ENCODE measurements around the gene TFE3. TPM values are rescaled to one million over a fixed set of nuclear protein-coding genes. Genes with fewer than 3 reads are reported as not detected.
A peak's percentile ranks its signal among the peaks of the same experiment; 100 is the strongest.

Gene TFE3
- total RNA-seq, 1 experiment from 2014 or later, result 4.4 TPM

DNA sequence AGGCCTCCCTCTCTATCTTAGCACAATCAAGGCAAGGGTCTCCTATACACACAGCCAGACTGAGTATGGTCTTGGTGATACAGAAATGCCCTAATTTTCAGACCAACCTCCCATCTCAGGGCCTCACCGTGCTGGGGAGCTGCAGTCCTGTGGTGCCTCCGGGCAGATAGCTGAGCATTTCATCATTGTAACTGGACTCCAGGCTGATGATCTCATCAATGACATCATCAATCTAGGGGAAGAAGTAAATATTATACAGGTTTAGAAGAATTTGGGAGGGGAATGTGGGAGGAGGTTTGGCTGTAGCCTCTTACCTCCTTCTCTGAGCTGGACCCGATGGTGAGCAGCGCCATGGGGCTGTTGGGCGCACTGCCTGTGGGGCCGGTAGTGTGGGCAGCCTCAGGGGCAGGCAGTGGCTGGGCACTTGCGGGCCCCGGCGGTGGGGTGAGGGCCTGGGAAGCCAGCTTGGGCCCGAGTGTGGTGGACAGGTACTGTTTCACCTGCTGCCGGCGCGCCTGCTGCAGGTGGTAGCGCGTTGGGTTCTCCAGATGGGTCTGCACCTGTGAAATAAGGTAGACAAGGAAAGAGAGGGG is 5.2 kb downstream of the TFE3 start:
- no peak for DNase-seq
- peaks cover 16% of the 10 kb centered on the region for H3K79me2 ChIP-seq (ENCODE audit: low read length)
- H3K36me3 ChIP-seq (ENCODE audit: insufficient read depth, low read length), result no peaks in the 10 kb centered on the region
- peaks cover 12% of the 10 kb centered on the region for H3K4me1 ChIP-seq (ENCODE audit: low read length)
- no peak overlapping the region for H3K4me3 ChIP-seq (ENCODE audit: low read length)
- H2AFZ ChIP-seq (ENCODE audit: low read length), result no peak overlapping the region
- no peaks in the 10 kb centered on the region for H3K9me3 ChIP-seq (ENCODE audit: low read length)
- H3K27ac ChIP-seq (ENCODE audit: low read length), result no peak overlapping the region
- H3K4me2 ChIP-seq (ENCODE audit: low read depth, low read length, poor library complexity, severe bottlenecking), result no peak overlapping the region
- no peaks in the 10 kb centered on the region for H3K9me2 ChIP-seq (replicated peaks; ENCODE audit: insufficient read depth, low read length)
- no peaks in the 10 kb centered on the region for H3K27me3 ChIP-seq (ENCODE audit: low read length)
- no peak overlapping the region for H3K9ac ChIP-seq (ENCODE audit: low read length)
- no peaks in the 10 kb centered on the region for H4K20me1 ChIP-seq (ENCODE audit: insufficient read depth, low read depth, low read length)

DNA sequence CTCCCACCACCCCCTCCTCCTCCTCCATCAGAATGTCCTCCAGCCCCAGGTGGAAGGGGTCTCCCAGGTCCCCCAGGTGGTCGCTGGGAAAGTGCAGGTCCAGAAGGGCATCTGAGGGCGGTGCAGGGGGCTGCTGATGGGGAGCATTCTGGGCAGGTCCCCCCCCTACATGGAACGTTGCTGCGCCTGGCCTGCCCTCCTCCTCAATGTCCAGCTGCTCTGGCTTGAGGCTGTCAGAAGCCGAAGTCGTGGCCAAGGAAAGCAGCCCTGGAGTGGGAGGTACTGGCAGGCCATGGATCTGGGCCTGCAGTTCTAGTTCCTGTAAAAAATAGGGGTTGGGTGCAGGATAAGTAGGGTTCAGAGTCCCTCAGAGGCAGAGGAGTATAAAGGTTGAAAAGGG is 12.9 kb downstream of the TFE3 start:
- no peaks in the 10 kb centered on the region for H3K9me3 ChIP-seq (ENCODE audit: low read length)
- no peak for DNase-seq
- H3K9ac ChIP-seq (ENCODE audit: low read length), result no peak overlapping the region
- H3K79me2 ChIP-seq (ENCODE audit: low read length), result no peaks in the 10 kb centered on the region
- no peak overlapping the region for H2AFZ ChIP-seq (ENCODE audit: low read length)
- no peaks in the 10 kb centered on the region for H3K36me3 ChIP-seq (ENCODE audit: insufficient read depth, low read length)
- H4K20me1 ChIP-seq (ENCODE audit: insufficient read depth, low read depth, low read length), result no peaks in the 10 kb centered on the region
- H3K27me3 ChIP-seq (ENCODE audit: low read length), result no peaks in the 10 kb centered on the region
- no peaks in the 10 kb centered on the region for H3K4me1 ChIP-seq (ENCODE audit: low read length)
- H3K4me2 ChIP-seq (ENCODE audit: low read depth, low read length, poor library complexity, severe bottlenecking), result no peak overlapping the region
- H3K9me2 ChIP-seq (replicated peaks; ENCODE audit: insufficient read depth, low read length), result no peaks in the 10 kb centered on the region
- H3K4me3 ChIP-seq (ENCODE audit: low read length), result no peak overlapping the region
- H3K27ac ChIP-seq (ENCODE audit: low read length), result no peak overlapping the region

DNA sequence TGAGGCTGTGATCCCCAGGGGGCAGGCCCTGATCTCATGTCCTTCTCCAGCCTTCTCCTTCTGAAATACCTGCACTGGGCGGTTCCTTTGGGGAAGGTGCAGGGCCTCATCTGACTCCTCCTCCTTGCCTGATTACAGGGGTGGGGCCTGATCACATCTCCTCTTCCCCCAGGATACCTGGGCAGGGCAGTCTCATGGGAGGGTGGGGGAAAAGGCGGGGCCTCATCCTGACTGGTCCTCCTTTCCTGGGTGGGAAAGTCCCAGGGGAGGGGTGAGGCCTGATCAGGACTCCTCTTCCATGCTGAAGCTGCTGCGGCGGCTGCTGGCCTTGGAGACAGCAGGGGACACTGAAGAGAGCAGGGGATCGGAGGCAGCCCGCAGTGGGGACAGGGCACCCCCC is 13.3 kb downstream of the TFE3 start:
- Histone ChIP-seq H3K36me3 (ENCODE audit: insufficient read depth, low read length) (no peaks in the 10 kb centered on the region), H3K9me2 (replicated peaks; ENCODE audit: insufficient read depth, low read length) (no peaks in the 10 kb centered on the region), H4K20me1 (ENCODE audit: insufficient read depth, low read depth, low read length) (no peaks in the 10 kb centered on the region), H3K9ac (ENCODE audit: low read length) (no peak overlapping the region), H3K4me3 (ENCODE audit: low read length) (no peak overlapping the region), H3K9me3 (ENCODE audit: low read length) (no peaks in the 10 kb centered on the region), H3K79me2 (ENCODE audit: low read length) (no peaks in the 10 kb centered on the region), H3K4me1 (ENCODE audit: low read length) (no peaks in the 10 kb centered on the region), H3K27ac (ENCODE audit: low read length) (no peak overlapping the region), H3K4me2 (ENCODE audit: low read depth, low read length, poor library complexity, severe bottlenecking) (no peak overlapping the region), H3K27me3 (ENCODE audit: low read length) (no peaks in the 10 kb centered on the region), H2AFZ (ENCODE audit: low read length) (no peak overlapping the region)
- no peak for DNase-seq

DNA sequence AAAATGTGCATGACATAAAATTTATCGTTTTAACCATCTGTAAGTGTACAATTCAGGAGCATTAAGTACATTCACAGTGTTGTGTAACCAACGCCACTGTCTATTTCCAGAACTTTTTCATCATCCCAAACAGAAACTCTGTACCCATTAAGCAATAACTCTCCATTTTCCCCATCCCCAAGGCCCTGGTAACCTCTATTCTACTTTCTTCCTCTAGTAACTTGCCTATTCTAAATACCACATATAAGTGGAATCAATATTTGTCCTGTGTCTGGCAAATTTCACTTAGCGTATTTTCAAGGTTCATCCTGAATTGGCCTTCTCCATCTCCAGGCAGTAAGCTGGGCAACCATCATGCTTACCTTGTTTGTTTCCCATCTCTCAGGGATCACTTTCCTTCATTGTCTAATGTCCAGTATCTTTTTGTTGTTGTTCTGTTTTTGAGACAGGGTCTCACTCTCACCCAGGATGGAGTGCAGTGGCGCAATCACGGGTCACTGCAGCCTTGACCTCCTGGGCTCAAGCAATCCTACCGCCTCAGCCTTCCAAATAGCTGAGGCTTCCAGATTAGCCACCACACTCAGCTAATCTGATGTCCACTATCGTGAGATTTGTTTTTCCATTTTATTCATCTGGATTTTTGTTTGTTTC is 23.4 kb downstream of the TFE3 start:
- no peaks in the 10 kb centered on the region for H4K20me1 ChIP-seq (ENCODE audit: insufficient read depth, low read depth, low read length)

DNA sequence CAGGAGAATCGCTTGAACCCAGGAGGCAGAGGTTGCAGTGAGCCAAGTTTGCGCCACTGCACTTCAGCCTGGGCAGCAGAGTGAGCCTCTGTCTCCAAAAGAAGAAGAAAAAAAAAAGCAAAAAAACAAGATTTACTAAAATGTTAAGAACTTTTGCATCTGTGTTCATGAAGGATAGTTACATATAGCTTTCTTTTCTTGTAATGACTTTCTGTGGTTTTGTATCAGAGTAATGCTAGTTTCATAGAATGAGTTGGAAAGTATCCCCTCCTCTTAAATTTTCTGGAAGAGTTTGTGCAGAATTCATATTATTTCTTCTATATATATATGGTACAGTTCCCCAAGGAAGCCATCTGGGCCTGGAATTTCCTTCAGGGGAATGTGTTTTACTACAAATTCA is 24.1 kb downstream of the TFE3 start:
- DNase-seq, result no peak
- no peaks in the 10 kb centered on the region for H4K20me1 ChIP-seq (ENCODE audit: insufficient read depth, low read depth, low read length)
- no peak overlapping the region for H3K4me2 ChIP-seq (ENCODE audit: low read depth, low read length, poor library complexity, severe bottlenecking)
- H2AFZ ChIP-seq (ENCODE audit: low read length), result no peak overlapping the region
- no peaks in the 10 kb centered on the region for H3K79me2 ChIP-seq (ENCODE audit: low read length)
- no peaks in the 10 kb centered on the region for H3K27me3 ChIP-seq (ENCODE audit: low read length)
- no peak overlapping the region for H3K9ac ChIP-seq (ENCODE audit: low read length)
- H3K27ac ChIP-seq (ENCODE audit: low read length), result no peak overlapping the region
- no peaks in the 10 kb centered on the region for H3K9me3 ChIP-seq (ENCODE audit: low read length)
- no peak overlapping the region for H3K4me3 ChIP-seq (ENCODE audit: low read length)
- no peaks in the 10 kb centered on the region for H3K9me2 ChIP-seq (replicated peaks; ENCODE audit: insufficient read depth, low read length)
- no peaks in the 10 kb centered on the region for H3K4me1 ChIP-seq (ENCODE audit: low read length)
- no peaks in the 10 kb centered on the region for H3K36me3 ChIP-seq (ENCODE audit: insufficient read depth, low read length)

More for the DNA sequence above, 23.4 kb downstream of the TFE3 start:
- Histone ChIP-seq H3K9me2 (replicated peaks; ENCODE audit: insufficient read depth, low read length) (no peaks in the 10 kb centered on the region), H3K27me3 (ENCODE audit: low read length) (no peaks in the 10 kb centered on the region), H3K79me2 (ENCODE audit: low read length) (no peaks in the 10 kb centered on the region), H3K27ac (ENCODE audit: low read length) (no peak overlapping the region), H3K9ac (ENCODE audit: low read length) (no peak overlapping the region), H3K36me3 (ENCODE audit: insufficient read depth, low read length) (no peaks in the 10 kb centered on the region), H2AFZ (ENCODE audit: low read length) (no peak overlapping the region), H3K4me1 (ENCODE audit: low read length) (no peaks in the 10 kb centered on the region), H3K4me3 (ENCODE audit: low read length) (no peak overlapping the region), H3K4me2 (ENCODE audit: low read depth, low read length, poor library complexity, severe bottlenecking) (no peak overlapping the region), H3K9me3 (ENCODE audit: low read length) (no peaks in the 10 kb centered on the region)
- DNase-seq, result no peak

DNA sequence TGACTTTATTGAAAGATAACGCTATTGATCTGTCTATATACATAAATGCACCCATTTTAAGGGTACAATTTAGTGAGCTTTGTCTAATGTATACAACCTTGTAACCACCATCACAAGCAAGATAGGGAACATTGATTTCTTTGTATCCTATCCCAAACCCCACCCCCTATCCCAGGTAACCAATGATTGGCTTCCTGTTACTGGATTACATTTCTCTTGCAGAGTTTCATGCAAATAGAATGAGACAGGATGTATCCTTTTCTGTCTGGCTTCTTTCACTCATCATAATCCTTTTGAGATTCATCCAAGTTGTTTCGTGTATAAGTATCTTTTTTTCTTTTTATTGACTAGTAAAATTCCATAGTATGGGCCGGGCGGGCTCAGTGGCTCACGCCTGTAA is 39.5 kb downstream of the TFE3 start:
- H3K4me1 ChIP-seq (ENCODE audit: low read length), result peaks cover 17% of the 10 kb centered on the region
- no peak overlapping the region for H3K4me3 ChIP-seq (ENCODE audit: low read length)
- peak; percentile 47 for DNase-seq
- H3K9me2 ChIP-seq (replicated peaks; ENCODE audit: insufficient read depth, low read length), result no peaks in the 10 kb centered on the region
- no peak overlapping the region for H2AFZ ChIP-seq (ENCODE audit: low read length)
- H3K4me2 ChIP-seq (ENCODE audit: low read depth, low read length, poor library complexity, severe bottlenecking), result no peak overlapping the region
- no peaks in the 10 kb centered on the region for H3K9me3 ChIP-seq (ENCODE audit: low read length)
- no peak overlapping the region for H3K9ac ChIP-seq (ENCODE audit: low read length)
- no peaks in the 10 kb centered on the region for H4K20me1 ChIP-seq (ENCODE audit: insufficient read depth, low read depth, low read length)
- H3K36me3 ChIP-seq (ENCODE audit: insufficient read depth, low read length), result 0 out of 2 replicates have a peak, but pooled peaks cover 1% of the 10 kb centered on the region
- no peaks in the 10 kb centered on the region for H3K27me3 ChIP-seq (ENCODE audit: low read length)
- no peak overlapping the region for H3K27ac ChIP-seq (ENCODE audit: low read length)
- peaks cover 15% of the 10 kb centered on the region for H3K79me2 ChIP-seq (ENCODE audit: low read length)

DNA sequence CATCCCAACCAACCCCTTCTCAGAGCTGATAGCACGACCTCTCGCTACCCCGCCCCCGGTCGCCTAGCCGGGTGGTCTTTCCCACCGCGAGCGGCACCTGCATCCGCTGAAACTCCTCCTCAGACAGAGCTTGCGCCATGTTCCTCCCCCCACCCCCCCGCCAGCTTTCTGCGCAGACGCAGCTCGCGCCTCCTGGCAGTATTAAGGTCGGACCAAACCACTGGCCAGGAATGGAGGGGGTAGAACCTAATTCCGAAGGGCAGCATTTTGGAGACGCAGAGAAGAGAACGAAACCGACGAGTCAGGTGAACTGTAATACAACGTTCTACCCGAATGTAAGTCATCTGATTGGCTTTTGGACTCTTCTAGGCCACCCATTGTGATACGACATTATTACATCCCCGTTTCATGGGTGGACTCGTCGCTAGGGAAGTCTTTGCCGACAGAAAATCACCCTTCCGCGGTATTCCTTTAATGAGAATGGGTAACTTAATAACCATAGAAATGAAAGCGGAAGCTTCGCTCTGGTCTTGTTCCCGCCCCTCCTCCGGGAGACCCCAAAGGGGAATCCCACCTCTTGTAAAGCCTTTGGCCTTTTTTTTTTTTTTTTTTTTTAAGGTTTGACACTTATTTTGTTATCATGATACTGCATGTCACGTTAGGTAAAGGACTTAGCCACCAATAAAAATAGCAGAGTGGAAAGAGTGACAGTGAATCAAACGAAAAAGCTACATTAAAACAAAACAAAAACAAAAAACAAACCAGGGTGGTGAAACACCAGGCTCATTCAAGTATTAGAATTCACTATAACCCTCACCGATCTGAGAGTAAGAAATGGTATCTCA is 40.8 kb downstream of the TFE3 start, which contains the start of gene GRIPAP1:
Gene GRIPAP1, minus strand, starts transcription at position 174 of the 845 bp plus-strand sequence. Its CDS starts 35 bp downstream, at position 139.
- no peaks in the 10 kb centered on the region for H3K9me2 ChIP-seq (replicated peaks; ENCODE audit: insufficient read depth, low read length)
- H3K79me2 ChIP-seq (ENCODE audit: low read length), result peaks cover 15% of the 10 kb centered on the region
- DNase-seq, result peak; percentile 94

DNA sequence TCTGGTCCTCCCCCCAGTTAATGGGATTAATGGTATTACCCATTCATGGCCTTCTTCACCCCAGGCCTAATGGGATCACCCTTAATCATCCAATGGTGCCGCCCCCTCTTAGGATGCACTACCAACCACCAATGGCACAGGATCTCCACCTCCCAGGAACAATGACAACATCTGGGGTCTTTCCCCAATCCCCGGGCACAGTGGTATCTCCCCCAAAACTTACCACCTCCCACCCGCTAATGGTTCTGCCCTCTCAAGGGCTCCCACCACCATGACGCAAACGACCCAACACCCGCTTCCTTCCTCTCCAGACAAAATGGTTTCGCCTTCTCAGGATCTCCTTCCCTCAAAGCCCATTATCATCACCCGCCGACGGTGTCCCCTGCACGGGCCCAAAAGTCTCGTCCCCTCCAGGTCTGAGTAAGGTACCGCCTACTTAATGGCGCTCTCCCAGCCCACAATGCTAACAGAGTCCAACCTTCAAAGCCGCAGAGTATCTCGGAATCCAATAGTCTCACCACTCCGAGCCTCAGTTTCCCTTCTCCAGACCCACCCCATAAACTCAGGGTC is 41.6 kb downstream of the TFE3 start:
- Histone ChIP-seq H3K4me1 (ENCODE audit: low read length) (peaks cover 17% of the 10 kb centered on the region), H3K4me2 (ENCODE audit: low read depth, low read length, poor library complexity, severe bottlenecking) (peak overlapping the region; percentile 61), H3K9me3 (ENCODE audit: low read length) (no peaks in the 10 kb centered on the region), H2AFZ (ENCODE audit: low read length) (0 out of 2 replicates have a peak overlapping the region, but pooled peaks have one; percentile 99), H3K27ac (ENCODE audit: low read length) (peak overlapping the region; percentile 80), H3K27me3 (ENCODE audit: low read length) (no peaks in the 10 kb centered on the region), H3K36me3 (ENCODE audit: insufficient read depth, low read length) (0 out of 2 replicates have a peak, but pooled peaks cover 9% of the 10 kb centered on the region), H3K9ac (ENCODE audit: low read length) (peak overlapping the region; percentile 93), H3K4me3 (ENCODE audit: low read length) (peak overlapping the region; percentile 75), H3K79me2 (ENCODE audit: low read length) (peaks cover 15% of the 10 kb centered on the region), H3K9me2 (replicated peaks; ENCODE audit: insufficient read depth, low read length) (no peaks in the 10 kb centered on the region), H4K20me1 (ENCODE audit: insufficient read depth, low read depth, low read length) (no peaks in the 10 kb centered on the region)
- DNase-seq, result peak; percentile 76

More for the DNA sequence above, 40.8 kb downstream of the TFE3 start, which contains the start of gene GRIPAP1:
- peak within 1 kb of the TSS; percentile 61 for H3K4me2 ChIP-seq (ENCODE audit: low read depth, low read length, poor library complexity, severe bottlenecking)
- no peaks in the 10 kb centered on the region for H4K20me1 ChIP-seq (ENCODE audit: insufficient read depth, low read depth, low read length)
- H3K4me1 ChIP-seq (ENCODE audit: low read length), result peaks cover 17% of the 10 kb centered on the region
- peak within 1 kb of the TSS; percentile 75 for H3K4me3 ChIP-seq (ENCODE audit: low read length)
- no peaks in the 10 kb centered on the region for H3K27me3 ChIP-seq (ENCODE audit: low read length)
- H3K9me3 ChIP-seq (ENCODE audit: low read length), result no peaks in the 10 kb centered on the region
- peak within 1 kb of the TSS; percentile 99 for H2AFZ ChIP-seq (ENCODE audit: low read length)
- H3K36me3 ChIP-seq (ENCODE audit: insufficient read depth, low read length), result 0 out of 2 replicates have a peak, but pooled peaks cover 9% of the 10 kb centered on the region
- H3K9ac ChIP-seq (ENCODE audit: low read length), result peak within 1 kb of the TSS; percentile 93
- peak within 1 kb of the TSS; percentile 80 for H3K27ac ChIP-seq (ENCODE audit: low read length)

Measured in Karpas-422 (cell line).